Ecto neural progenitor cell (in vitro differentiated cells): ENCODE data around the gene MYL9.

Experiments used
- DNase-seq: peaks from one replicate; pipeline ENCODE4 v3.0.0-alpha.2; 2018; ENCODE audit warnings: low spot score

Gene MYL9

GRCh38 chr20:36584018-36584481 lies 42.7 kb downstream of the MYL9 start:
- no peak for DNase-seq

- no peak for DNase-seq
Observed at GRCh38 chr20:36585410-36586125, 44.2 kb downstream of the MYL9 start.

- DNase-seq = no peak
Observed at GRCh38 chr20:36587388-36588070, 46.2 kb downstream of the MYL9 start.

- no peak for DNase-seq
Observed at GRCh38 chr20:36591281-36591680, 50.0 kb downstream of the MYL9 start.

- DNase-seq = no peak
Observed at GRCh38 chr20:36591854-36592641, 50.7 kb downstream of the MYL9 start.

- no peak for DNase-seq
Observed at GRCh38 chr20:36593347-36593929, 52.1 kb downstream of the MYL9 start.

GRCh38 chr20:36599912-36600345 lies 58.6 kb downstream of the MYL9 start:
- no peak for DNase-seq
